WTC11 (cell line): ENCODE data around the gene CERS4. TPM values are rescaled to one million over a fixed set of nuclear protein-coding genes. Genes with fewer than 3 reads are reported as not detected.
"Not testable (repeated sequence)": the region's sequence is repeated elsewhere in the genome, so short reads cannot be mapped to it uniquely, and the experiment has no call there.

Source experiments
- ATAC-seq: fragments of 200-7000 bp; cut with Tn5 transposase; 2 replicates; pipeline ENCODE4 v1.10.0; 2021; ENCODE audit warnings: mild to moderate bottlenecking, moderate library complexity
- CTCF ChIA-PET: fragments of 300-600 bp; sonication (Branson Sonifier 250); formaldehyde crosslinking; loops from one replicate; lab custom pipeline; 2021; ENCODE audit warnings: antibody characterized with exemption; lab: Charles Lee
- POLR2A ChIA-PET: fragments of 350-600 bp; sonication (Branson Sonifier 250); formaldehyde crosslinking; loops from one replicate; lab custom pipeline; 2021; ENCODE audit warnings: antibody characterized with exemption; lab: Charles Lee
- DNase-seq: peaks from one replicate; pipeline ENCODE4 v3.0.0; 2021; ENCODE audit warnings: low spot score
- H3K27ac Mint-ChIP-seq: 2 replicates; pipeline ENCODE4 v1.8.0; 2021; ENCODE audit warnings: mixed read lengths
- H3K27me3 Mint-ChIP-seq: 2 replicates; pipeline ENCODE4 v1.8.0; 2021; ENCODE audit warnings: low read depth, mild to moderate bottlenecking, moderate library complexity, mixed read lengths
- H3K36me3 Mint-ChIP-seq: 2 replicates; pipeline ENCODE4 v1.8.0; 2021; ENCODE audit warnings: mixed read lengths
- H3K4me1 Mint-ChIP-seq: 2 replicates; pipeline ENCODE4 v1.8.0; 2022; ENCODE audit warnings: mixed read lengths
- H3K4me3 Mint-ChIP-seq: 2 replicates; pipeline ENCODE4 v1.8.0; 2021; ENCODE audit warnings: mild to moderate bottlenecking, moderate library complexity, mixed read lengths
- H3K9me3 Mint-ChIP-seq: 2 replicates; pipeline ENCODE4 v1.8.0; 2021; ENCODE audit warnings: mixed read lengths
- ARID4B ChIP-seq: sonication (generic); formaldehyde crosslinking; IDR thresholded peaks from 2 replicates; pipeline ENCODE4 v1.8.0; 2023; ENCODE audit warnings: missing genetic modification reagents, mild to moderate bottlenecking, borderline replicate concordance
- CREB1 ChIP-seq: sonication (generic); formaldehyde crosslinking; IDR thresholded peaks from 2 replicates; pipeline ENCODE4 v1.8.0; 2023; ENCODE audit warnings: mild to moderate bottlenecking, missing genetic modification reagents
- ESRRA ChIP-seq: sonication (generic); formaldehyde crosslinking; IDR thresholded peaks from 2 replicates; pipeline ENCODE4 v1.8.1; 2022; ENCODE audit warnings: mild to moderate bottlenecking, missing genetic modification reagents, borderline replicate concordance
- FOXJ3 ChIP-seq: sonication (generic); formaldehyde crosslinking; IDR thresholded peaks from 2 replicates; pipeline ENCODE4 v1.9.0; 2021; ENCODE audit warnings: missing genetic modification reagents, mild to moderate bottlenecking, borderline replicate concordance
- FOXP1 ChIP-seq: sonication (generic); formaldehyde crosslinking; IDR thresholded peaks from 2 replicates; pipeline ENCODE4 v1.8.0; 2022; ENCODE audit warnings: missing genetic modification reagents, mild to moderate bottlenecking, moderate library complexity, borderline replicate concordance
- GRHL2 ChIP-seq: fragments of 250-450 bp; sonication (Bioruptor Pico); IDR thresholded peaks from 2 replicates; pipeline ENCODE4 v1.8.0; 2022; ENCODE audit warnings: mild to moderate bottlenecking, moderate library complexity; ENCODE audit not compliant: insufficient replicate concordance, severe bottlenecking
- GTF2I ChIP-seq: fragments of 250-450 bp; sonication (Bioruptor Pico); conservative IDR thresholded peaks from 2 replicates; pipeline ENCODE4 v1.4.0; 2021; ENCODE audit warnings: mild to moderate bottlenecking
- MXD4 ChIP-seq: fragments of 250-450 bp; sonication (Bioruptor Pico); IDR thresholded peaks from 2 replicates; pipeline ENCODE4 v1.8.0; 2021; ENCODE audit warnings: mild to moderate bottlenecking, moderate library complexity, borderline replicate concordance
- NFE2L1 ChIP-seq: sonication (generic); formaldehyde crosslinking; IDR thresholded peaks from 2 replicates; pipeline ENCODE4 v1.8.1; 2023; ENCODE audit warnings: missing genetic modification reagents
- PRRX2 ChIP-seq: fragments of 250-450 bp; sonication (Bioruptor Pico); IDR thresholded peaks from 2 replicates; pipeline ENCODE4 v1.8.0; 2021; ENCODE audit warnings: mild to moderate bottlenecking
- ZNF121 ChIP-seq: sonication (generic); formaldehyde crosslinking; IDR thresholded peaks from 2 replicates; pipeline ENCODE4 v1.8.0; 2023; ENCODE audit warnings: missing genetic modification reagents
- ZNF219 ChIP-seq: sonication (generic); formaldehyde crosslinking; IDR thresholded peaks from 2 replicates; pipeline ENCODE4 v1.8.0; 2023; ENCODE audit warnings: missing genetic modification reagents, mild to moderate bottlenecking, borderline replicate concordance
- ZNF263 ChIP-seq: sonication (generic); formaldehyde crosslinking; IDR thresholded peaks from 2 replicates; pipeline ENCODE4 v1.8.1; 2022; ENCODE audit warnings: low read depth, mild to moderate bottlenecking, moderate library complexity, missing genetic modification reagents
- ZSCAN18 ChIP-seq: fragments of 250-450 bp; sonication (Bioruptor Pico); IDR thresholded peaks from 2 replicates; pipeline ENCODE4 v2.1.2; 2022; ENCODE audit warnings: mild to moderate bottlenecking, moderate library complexity
- total RNA-seq: library from RNA; stranded (reverse); gene quantifications from 3 replicates; pipeline ENCODE4 v1.2.3, GENCODE V29; 2021

CERS4 gene
- total RNA-seq, 1 experiment from 2014 or later, result 116 TPM

DNA sequence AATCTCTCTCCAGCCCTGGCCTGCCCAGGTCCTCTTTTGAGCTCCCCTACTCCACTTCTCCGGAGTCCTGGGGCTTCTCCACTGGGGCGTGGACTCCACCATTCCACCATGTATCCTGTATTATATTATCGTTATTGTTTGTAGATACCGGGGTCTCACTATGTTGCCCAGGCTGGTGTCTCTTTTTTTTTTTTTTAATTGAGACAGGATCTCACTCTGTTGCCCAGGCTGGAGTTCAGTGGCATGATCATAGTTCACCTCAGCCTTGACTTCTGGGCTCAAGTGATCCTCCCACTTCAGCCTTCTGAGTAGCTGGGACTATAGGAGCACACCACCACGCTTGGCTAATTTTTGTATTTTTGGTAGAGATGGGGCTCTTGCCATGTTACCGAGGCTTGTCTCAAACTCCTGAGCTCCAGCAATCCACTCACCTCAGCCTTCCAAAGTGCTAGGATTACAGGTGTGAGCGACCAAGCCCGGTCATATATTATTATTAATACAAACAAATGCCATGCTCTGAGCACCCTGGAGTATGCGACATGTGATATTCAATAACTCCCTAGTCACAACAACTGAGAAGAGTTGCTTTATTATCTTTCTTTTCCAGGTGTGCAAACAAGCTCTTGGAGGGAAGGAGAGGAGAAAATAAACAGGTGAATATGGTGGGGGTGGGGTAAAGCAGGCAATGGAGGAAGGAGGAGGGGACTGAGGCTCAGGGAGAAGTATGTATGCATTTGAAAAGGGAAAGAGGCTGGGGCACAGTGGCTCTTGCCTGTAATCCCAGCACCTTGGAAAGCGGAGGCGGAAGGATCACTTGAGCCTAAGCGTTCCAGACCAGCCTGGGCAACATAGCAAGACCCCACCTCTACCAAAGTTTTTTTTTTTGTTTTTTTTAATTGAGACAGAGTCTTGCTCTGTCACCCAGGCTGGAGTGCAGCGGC is 2.8 kb upstream of the CERS4 start:
- H3K4me3 Mint-ChIP-seq, result no peak overlapping the region

DNA sequence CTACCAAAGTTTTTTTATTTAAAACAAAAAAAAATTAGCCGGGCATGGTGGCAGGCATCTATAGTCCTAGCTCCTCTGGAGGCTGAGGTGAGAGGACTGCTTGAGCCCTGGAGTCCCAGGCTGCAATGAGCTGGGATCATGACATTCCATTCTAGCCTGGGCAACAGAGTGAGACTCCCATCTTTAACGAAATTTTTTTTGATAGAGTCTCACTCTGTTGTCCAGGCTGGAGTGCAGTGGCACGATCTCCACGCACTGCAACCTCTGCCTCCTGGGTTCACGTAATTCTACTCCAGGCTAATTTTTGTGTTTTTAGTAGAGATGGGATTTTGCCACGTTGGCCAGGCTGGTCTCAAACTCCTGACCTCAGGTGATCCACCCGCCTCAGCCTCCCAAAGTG is 1.8 kb upstream of the CERS4 start:
- H3K27me3 Mint-ChIP-seq, H3K27ac Mint-ChIP-seq, H3K4me3 Mint-ChIP-seq, H3K9me3 Mint-ChIP-seq, DNase-seq, H3K36me3 Mint-ChIP-seq, ATAC-seq: not testable (repeated sequence)
- H3K4me1 Mint-ChIP-seq, result peaks cover 76% of the 10 kb centered on the region
- ChIA-PET POLR2A (interaction anchor here (1.6 kb wide), 1 partner anchor 14 kb away, joined by 4 read pairs; no protein-coding TSS in a partner anchor), CTCF (interaction anchor here (1.0 kb wide), 1 partner anchor 205 kb away, joined by 3 read pairs; no protein-coding TSS in a partner anchor)
- TF ChIP-seq ZNF121 (CRISPR knock-in tag), result peak; percentile 91; the same call in 1 of the 2 replicates

More for the DNA sequence above, 2.8 kb upstream of the CERS4 start:
- ChIA-PET POLR2A (interaction anchor here (0.5 to 0.7 kb wide), 2 partner anchors 53 to 57 kb away, joined by 3 to 5 read pairs; partner anchors contain the start of gene FBN3), CTCF (interaction anchor here (1.1 kb wide), 1 partner anchor 138 kb away, joined by 3 read pairs; no protein-coding TSS in a partner anchor)
- H3K36me3 Mint-ChIP-seq, result 0 out of 2 replicates have a peak, but pooled peaks cover 5% of the 10 kb centered on the region
- no peaks in the 10 kb centered on the region for H3K9me3 Mint-ChIP-seq
- H3K27ac Mint-ChIP-seq, result peak overlapping the region; percentile 96
- DNase-seq, result peak; percentile 52
- no peaks in the 10 kb centered on the region for H3K27me3 Mint-ChIP-seq
- H3K4me1 Mint-ChIP-seq, result peaks cover 69% of the 10 kb centered on the region
- peak; percentile 6; the same call in 1 of the 2 replicates for ATAC-seq
- TF ChIP-seq ZNF263 (CRISPR knock-in tag) (no peak), GTF2I (CRISPR knock-in tag) (peak; percentile 96), GRHL2 (no peak), ZNF121 (CRISPR knock-in tag) (peak; percentile 100), NFE2L1 (0 out of 2 replicates have a peak, but pooled peaks have one; percentile 26), ARID4B (CRISPR knock-in tag) (no peak), ZSCAN18 (no peak), ZNF219 (no peak)

DNA sequence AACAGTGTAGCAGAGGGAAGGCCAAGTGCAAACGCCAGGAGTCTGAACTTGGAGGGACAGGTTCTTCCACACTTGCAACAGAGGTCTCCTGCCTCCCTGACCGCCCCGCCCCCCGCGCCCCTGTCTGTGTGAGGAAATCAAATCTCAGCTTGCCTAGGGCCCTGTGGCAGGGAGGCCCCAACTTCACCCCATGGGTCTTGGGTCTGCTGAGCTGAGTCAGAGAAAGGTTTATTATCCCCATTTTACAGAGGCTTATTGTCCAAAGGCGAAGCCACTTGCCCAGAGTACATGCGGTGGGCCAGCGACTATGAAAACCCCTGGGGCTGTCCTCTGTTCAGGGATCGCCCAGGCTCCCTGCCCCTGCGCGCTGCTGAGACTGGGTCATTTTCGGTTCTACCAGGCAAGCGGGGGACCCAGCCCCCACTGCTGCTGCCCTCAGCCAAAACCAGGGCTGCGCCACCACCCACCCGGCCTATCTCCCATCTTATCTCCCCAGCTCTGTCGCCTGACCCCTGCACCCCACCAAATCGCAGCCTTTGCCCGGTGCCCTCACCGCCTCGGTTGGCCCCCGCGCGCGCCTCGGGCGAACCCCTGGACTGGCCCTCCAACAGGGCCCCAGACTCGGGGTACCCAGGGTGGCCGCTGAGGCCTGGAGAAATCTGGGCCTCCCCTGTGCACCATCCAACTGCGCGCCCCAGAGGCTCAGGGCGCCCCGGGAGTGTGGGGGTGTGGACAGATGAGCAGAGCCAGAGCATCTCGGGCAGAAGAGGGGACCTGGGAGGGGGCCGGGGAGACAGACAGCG is 850 bp upstream of the CERS4 start:
- no peaks in the 10 kb centered on the region for H3K9me3 Mint-ChIP-seq
- no peaks in the 10 kb centered on the region for H3K27me3 Mint-ChIP-seq
- DNase-seq, result peak; percentile 47
- peaks cover 70% of the 10 kb centered on the region for H3K4me1 Mint-ChIP-seq
- peaks cover 12% of the 10 kb centered on the region for H3K36me3 Mint-ChIP-seq
- CTCF ChIA-PET, result interaction anchor here (0.6 to 1.0 kb wide), 2 partner anchors 10 to 206 kb away, joined by 3 to 4 read pairs; no protein-coding TSS in a partner anchor
- ATAC-seq, result peak; percentile 1
- TF ChIP-seq MXD4 (CRISPR knock-in tag), result no peak
- TF ChIP-seq PRRX2 (CRISPR knock-in tag), result no peak
- 0 out of 2 replicates have a peak, but pooled peaks have one; percentile 28 for TF ChIP-seq FOXP1 (CRISPR knock-in tag)
- TF ChIP-seq FOXJ3 (CRISPR knock-in tag), result no peak
- TF ChIP-seq ESRRA (CRISPR knock-in tag), result no peak
- no peak for TF ChIP-seq CREB1 (CRISPR knock-in tag)
- H3K4me3 Mint-ChIP-seq, result peak overlapping the region; percentile 70
- H3K27ac Mint-ChIP-seq, result peak overlapping the region; percentile 82
- POLR2A ChIA-PET, result interaction anchor here (0.5 to 1.6 kb wide), 2 partner anchors 15 to 190 kb away, joined by 4 read pairs; no protein-coding TSS in a partner anchor
